HG03457 (cell line): ENCODE measurements around the gene PIK3R5.

Experiments used
- ATAC-seq: cut with Tn5 transposase; IDR thresholded peaks from one replicate; pipeline ENCODE4 v1.9.1; 2021; ENCODE audit warnings: moderate number of reproducible peaks; ENCODE audit not compliant: unreplicated experiment

PIK3R5 gene

DNA sequence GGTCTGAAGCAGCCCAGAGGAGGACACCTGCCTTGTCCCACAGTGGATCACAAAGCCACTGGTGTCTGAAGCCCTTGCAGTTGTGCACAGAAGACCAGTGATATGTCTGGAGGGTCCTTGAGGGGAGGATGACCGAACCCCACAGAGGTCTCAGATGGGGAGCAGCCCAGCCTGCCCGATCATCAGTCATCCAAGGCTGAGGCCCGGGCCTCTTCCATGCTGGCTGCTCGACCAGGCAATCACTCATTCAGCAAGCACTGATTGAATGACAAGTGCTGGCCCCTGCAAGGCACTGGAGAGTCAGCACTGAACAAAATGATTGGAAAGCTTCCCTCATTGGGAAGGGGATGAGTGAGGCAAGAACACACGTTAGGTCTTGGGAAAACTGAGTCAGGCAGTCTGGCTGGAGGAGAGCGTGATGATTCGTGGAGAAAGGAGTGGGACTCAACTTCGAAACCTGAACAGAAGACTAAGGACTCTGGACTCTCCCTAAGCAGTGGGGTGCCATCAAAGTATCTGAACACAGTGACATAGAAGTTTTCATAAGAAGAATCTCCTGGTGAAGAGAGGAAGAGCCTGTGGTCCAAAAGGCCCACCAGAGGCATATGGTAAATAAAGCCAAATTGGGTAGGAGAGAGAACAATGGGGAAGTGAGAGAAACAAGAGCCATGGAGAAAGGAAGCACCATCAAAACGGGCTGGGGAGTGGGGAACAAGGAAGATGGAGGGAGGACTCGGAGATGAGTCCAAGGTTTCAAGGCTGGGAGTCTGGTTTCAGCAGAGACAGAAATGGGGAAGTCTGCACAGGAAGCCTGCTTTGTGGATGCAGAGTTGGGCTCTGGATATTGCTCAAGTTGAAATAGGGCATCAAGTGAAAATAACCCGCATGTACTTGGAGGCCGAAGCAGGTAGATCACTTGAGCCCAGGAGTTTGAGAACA is 10.2 kb downstream of the PIK3R5 start:
- ATAC-seq, result no peak

DNA sequence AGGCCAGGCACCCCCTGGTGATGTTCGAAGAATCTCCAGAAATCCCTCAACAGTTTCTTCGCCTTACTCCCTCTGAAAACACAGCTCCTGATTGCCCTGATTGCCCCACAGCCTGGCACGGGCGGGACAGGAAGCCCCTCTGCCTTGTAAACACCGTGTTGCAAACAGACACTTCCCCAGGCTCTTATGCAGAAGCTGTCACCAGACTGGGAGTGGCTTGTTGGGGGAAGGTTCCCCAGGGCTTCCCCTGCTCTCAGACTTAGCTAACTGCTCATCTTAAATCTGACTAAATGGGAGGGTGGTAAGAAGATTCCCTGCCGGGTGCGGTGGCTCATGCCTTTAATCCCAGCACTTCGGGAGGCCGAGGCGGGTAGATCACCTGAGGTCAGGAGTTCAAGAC is 11.2 kb downstream of the PIK3R5 start:
- no peak for ATAC-seq

DNA sequence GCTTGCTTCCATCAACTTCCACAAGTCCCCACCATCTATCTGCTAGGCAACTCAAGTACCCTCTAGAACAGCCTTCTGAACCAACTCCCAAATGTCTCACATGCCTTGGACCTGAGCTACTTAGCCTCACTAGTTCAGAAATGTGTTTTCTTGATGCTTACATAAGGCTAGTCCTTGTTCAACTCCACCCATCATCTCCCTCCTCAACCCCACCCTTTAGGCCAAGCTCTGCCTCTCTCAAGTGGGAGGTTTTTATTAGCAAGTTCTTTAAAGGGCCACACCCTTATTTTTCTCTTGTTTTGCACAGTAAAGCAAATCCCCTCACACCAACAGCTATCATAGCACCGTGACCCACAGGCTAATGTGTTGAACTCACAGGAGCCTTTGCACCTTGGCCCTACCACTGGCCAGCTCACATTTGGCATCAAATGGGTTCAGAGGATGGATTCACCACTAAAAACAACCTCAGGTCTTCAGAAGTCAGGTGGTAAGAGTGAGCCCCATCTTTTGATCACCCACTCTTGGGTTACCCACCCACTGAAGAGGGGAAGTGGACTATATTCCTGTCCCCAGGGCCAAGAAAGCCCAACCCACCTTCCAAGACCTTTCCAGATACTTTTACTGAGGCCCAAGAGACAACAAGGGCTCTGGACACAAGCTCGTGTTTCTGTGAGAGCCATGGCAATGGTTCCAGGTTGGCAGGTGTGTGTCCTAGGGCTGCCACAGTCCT is 12.2 kb downstream of the PIK3R5 start:
- ATAC-seq, result no peak

DNA sequence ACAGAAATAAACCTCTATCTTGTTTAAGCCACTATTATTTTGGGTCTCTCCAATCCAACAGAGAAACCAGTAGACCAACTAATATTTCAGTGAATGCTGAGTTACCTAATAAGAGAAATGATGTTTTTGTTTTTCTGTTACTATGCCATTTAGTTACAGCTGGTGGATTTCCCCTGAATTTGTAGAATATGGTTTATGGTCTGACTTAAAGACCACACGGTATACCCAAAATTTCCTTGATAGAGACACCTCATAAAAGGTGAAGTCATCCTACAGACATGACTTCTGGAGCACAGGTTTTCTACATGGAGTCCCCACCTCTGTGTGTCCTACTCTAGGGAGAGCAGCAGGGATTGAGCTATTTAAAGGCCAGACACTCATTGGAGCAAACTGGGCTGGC is 13.3 kb downstream of the PIK3R5 start:
- no peak for ATAC-seq

DNA sequence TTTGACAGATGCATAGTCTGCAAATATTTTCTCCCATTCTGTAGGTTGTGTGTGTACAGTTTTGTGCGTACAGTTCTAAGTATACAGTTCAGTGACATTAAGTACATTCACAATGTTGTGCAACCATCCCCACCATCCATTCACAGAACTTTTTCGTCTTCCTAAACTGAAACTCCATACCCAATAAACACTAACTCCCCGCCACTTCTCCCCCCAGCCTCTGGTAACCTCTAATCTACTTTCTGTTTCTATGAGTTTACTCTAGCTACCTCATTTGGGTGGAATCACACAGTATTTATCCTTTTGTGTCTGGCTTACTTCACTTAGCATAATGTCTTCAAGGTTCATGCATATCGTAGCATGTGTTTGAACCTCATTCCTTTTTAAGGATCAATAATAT is 14.3 kb downstream of the PIK3R5 start:
- no peak for ATAC-seq

DNA sequence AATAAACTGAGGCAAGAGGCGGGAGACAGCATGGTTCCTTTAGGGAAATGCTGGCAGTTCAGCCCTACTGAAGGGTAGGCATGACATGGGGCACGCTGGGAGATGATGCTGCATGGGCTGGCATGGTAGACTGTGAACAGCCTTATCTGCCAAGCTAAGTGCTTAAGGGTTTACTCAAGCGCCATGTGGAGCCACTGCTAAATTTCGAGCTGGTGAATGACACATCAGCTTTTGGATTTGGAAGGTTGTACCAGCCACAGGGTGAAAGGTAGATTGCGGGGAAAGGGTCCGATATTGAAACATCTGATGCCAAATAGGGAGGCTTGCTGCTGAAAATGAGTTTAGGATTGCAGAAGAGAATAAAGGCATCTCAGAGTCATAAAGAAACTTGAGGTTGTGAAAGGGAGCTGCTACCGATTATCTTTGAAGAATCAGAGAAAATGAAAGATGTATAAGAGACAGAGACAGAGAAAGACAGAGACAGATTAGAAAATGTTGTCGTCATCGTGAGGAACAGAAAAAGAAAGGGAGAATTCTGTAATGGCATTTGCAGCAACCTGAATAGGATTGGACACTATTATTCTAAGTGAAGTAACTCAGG is 16.3 kb downstream of the PIK3R5 start:
- ATAC-seq, result no peak

DNA sequence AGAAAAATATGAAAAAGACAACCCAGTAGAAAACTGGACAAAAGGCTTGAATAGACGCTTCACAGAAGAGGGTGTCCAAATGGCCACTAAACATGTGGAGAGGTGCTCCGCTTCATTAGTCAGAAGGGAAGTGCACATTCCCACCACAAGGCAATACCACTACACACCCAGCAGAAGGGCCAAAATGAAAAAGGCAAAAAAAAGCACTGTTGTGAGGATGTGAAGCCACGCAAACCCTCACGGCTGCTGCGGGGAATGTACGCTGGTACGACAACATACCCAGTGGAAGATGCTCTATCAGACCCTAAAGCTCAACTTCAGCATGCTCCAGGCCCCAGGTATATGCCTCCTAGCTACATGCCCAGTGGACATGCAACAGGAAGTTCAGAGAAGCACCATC is 17.0 kb downstream of the PIK3R5 start:
- ATAC-seq, result no peak

DNA sequence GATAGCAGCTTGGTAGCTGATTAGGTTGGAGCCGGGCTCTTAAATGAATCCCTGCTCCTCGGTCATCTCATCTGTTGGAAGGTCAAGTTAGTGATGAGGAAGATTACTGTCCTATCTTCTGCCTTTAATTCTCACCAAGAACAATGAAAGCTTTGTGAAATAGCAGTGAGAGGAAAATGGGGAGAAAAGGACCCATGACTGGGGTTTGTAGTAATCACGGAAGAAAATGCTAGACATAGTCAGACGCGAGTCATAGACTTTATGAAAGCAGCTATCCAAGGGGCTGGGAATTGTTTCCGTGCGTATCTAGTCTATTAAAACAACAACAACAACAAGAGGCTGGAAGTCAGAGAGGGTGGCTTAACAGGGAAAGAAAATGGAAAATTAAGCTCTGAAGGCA is 18.3 kb downstream of the PIK3R5 start:
- ATAC-seq, result no peak

DNA sequence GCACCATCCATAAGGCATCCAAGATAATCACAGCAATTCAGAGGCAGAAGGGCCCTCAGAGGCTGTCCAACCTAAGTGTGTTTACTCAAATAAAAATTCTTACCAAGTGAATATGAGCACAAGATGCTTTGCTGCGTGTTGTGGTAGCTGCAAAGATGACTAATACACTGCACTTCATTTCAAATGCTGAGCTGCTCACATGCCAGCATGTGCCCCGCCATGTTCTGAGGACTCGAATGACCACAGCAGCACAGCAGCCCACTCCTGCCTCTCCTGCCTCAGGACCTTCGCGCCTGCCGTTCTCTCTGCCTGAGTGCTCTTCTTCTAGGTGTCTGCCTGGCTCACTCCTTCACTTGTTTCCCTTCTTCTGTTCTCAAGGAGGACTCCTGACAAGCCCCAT is 19.0 kb downstream of the PIK3R5 start:
- ATAC-seq, result no peak

DNA sequence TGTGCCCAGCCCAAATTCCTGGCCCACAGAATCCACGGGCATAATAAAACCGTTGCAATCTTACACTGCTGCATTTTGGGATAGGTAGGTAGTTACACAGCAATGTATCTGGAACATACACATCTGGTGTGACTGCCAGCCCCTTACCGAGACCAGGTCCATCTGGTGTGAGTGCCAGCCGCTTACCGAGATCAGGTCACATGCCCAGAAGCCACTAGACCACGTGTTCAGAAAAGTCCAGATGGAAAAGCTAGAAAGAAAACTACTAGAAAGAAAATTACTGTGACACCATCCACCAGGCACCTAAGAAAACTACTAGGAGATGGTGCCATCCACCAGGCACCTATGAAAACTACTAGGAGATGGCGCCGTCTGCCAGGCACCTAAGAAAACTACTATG is 19.4 kb downstream of the PIK3R5 start:
- no peak for ATAC-seq

DNA sequence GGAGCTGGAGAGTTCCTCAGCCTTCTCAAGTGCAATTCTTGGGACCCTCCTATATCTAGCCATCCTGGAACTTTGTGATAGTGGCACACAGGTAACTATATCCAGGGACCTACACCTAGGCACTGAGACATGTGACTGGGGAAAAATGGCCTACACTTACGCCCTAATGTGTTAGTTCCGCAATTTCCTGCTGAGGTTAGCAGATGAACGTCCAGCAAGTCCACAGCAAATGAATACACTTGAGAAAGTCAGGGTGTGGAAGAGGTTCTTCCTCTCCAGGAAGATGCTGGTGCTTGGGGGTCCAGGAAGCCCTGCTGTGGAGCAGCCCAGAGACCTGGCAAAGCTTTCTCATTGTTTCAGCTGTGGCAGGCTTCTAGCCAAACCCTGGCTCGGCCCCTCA is 20.8 kb downstream of the PIK3R5 start:
- no peak for ATAC-seq

DNA sequence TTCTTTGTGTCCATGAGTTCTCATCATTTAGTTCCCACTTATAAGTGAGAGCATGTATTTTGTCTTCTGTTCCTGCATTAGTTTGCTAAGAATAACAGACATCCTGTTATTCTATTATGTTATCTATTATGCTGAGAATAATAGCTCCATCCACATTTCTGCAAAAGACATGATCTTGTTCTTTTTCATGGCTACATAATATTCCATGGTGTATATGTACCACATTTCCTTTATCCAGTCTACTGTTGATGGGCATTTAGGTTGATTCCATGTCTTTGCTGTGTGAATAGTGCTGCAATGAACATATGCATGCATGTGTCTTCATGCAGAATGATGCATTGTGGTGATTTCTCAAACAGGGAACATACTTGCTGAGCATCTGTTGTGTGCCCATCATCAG is 21.4 kb downstream of the PIK3R5 start:
- ATAC-seq, result no peak

DNA sequence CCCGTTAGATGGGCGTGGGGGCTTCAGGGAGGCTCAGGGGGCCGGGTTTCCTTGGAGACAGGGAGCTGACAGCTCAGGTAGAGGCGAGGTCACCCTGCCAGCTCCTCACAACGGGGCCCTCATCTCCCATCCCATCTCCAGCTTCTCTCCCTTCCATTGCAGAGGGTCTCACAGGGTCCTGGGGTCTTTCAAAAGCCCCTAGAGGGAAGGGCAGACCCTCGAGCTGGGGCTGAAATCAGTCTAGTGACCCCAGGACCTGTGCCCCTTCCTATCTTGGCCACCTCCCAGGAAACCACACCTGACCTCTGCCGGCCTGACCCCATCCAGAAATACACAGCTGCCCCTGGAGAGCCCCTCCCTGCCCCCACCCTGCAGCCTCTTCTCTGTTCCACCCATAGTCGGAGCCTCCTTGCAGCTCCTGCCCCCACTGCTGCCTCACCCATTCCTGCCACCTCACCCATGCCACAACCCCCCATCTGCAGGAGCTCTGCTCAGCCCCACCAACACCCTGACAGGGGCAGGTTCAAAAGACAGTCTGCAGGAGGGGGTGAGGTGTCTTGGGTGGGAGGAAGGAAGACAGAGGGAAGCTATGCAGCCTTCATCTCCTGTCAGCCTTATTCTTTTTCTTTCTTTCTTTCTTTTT is 23.4 kb downstream of the PIK3R5 start:
- no peak for ATAC-seq

DNA sequence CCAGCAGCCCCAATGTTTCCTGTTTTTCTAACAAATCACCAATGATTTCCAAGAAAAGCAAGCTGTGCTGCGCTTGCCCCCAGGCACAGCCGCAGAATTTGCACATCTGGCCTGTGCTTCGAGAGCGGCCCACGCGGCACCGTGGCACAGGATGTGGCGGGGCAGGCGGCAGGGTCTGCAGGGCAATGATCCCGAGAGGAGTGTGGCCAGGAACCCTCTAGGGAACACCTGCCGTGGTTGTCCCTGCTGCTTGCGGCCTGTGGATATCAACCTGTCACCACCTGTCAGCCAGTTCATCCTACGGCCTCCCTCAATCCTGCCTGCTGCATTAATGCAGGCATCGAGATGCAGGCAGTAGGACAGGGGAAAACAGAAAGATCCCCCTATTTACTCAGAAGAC is 24.0 kb downstream of the PIK3R5 start:
- peak; percentile 55 for ATAC-seq

DNA sequence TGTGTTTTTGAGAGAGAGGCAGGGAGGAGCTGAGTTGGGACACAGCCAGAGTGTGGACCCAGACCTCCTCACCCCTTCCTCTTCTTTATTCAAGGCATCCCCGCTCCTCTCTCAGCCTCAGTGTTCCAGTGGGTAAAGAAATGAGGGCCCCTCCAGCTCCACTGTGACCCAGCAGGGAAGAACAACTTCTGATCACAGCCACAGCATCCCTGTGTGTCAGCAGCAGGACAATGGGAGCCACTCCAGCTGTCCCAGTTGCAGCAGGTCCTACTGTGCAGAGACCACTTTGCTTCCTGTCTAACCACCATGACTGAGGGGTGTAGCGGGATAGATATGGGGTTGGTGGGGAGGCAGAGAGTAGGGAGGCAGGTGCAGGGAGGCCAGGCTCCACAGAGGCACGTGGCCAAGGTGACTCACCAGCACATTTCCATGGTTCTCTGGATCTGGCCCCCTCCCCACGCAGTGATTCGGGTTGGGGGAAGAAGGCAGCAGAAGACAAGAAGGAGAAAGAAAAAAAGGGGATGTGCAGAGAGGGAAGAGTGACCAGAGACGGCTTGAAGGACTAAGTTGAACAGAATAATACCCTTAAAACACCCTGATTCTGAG is 24.5 kb downstream of the PIK3R5 start:
- no peak for ATAC-seq

DNA sequence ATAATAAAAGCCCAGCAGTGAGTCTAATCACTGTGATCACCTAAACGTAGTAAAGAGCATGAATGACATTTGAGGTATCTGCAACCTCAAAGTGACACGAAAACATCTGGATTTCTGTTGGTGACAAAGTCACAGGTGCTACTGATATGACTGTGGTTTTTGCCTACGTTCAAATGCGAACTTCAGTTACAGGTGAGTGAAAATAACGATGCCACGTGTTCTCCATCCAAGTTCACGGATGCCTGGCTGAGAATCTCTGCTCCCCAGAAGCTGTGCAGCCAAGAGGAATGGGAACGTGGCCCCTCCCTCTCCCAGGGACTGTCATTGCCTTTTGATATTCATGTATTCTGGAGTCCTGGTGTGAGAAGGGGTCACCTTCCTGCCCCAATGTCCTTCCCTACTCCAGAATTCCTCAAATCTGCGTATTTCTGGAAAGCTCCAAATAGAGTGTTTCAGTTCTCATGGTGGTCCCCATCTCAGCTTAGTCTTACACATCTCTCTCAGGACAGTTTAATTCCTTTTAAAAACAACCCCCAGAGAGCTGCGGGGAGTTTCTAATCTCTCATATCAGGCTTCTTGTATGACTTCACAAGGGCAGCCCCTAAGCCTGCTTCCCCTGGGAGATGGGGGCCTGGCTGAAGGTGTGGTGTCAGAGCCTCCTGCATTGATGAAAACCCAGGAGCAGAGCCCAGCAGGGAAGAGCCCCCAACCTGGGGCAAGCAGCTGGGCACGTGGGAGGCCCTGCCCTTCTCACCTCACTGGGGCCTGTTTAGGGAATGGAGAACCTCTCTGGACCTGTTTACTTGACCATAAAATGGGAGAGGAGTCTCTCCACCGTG is 25.8 kb downstream of the PIK3R5 start:
- ATAC-seq, result no peak

DNA sequence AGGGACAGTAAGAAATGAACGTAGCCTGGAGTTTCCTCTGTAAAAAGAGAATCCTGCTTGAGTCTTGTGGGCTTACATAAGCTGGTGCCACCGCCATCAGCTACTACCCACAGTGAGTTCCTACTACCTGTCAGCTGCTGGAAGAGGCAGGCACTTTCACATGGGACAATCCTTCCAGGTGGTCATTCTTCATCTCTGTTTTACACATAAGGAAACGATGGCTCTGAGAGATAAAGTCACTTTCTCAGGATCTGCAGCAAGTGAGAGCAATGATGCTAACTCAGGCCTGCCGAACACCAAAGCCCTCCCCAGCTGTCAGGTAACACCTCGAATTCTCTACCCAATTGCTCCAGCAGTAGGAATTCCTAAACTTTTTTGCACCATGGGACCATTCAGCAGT is 26.6 kb downstream of the PIK3R5 start:
- no peak for ATAC-seq

DNA sequence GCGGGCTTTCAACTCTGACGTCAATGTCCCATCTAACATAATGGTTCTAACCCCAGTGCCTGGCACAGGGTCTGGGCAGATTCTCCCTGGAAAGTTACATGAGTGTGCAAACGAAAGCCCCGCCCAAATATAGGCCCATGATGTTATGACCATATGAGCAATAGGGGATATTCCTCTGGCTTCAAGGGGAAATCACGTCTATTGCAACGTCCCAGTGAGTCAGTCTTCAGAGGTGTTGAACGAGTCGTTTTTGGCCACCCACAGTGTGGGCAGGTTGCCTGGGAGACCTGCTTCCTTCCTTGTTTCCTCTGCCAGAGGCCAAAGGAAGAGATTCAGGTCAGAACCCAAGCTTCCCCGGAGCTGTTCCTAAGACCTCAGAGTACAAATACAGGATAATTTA is 30.3 kb downstream of the PIK3R5 start:
- ATAC-seq, result no peak

DNA sequence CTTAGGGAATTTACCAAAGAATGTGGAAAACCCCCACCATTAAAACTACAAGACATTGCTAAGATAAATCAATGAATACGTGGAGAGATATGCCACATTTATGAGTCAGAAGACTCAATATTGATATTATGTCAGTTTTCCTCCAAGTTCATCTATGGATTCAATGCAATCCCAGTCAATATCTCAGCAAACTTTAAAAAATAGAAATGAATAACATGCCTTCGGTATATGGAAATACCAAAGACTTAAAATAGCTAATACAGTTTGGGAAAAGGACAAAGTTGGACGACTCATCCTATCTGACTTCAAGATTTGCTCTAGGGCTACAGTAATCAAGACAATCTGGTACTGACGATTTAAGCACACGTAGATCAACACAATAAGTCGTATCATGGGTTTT is 31.2 kb downstream of the PIK3R5 start:
- no peak for ATAC-seq

DNA sequence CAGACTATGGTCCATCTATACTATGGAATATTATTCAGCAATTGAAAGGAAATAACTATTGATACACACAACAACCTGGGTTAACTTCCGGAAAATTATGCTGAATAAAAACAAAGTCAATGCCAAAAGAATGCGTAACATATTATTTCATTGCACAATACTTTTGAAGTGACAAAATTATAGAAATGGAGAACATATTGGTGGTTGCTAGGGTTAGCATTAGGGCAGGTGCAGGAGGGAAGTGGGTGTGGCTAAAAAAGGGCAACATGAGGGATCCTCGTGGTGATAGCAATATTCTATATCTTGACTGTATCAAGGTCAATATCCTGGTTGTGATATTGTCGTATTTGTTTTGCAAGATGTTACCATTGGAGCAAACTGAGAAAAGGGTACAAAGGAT is 34.9 kb downstream of the PIK3R5 start:
- ATAC-seq, result no peak
